Transverse colon (tissue), 4 donors: Measurements from ENCODE around the gene SNX25. TPM values are rescaled to one million over a fixed set of nuclear protein-coding genes. Genes with fewer than 3 reads are reported as not detected.

ENCODE experiments used
- DNase-seq: peaks from one replicate; pipeline ENCODE4 v3.0.0-alpha.2; 2019
- H3K27ac ChIP-seq, 4 donors: fragments of 200-600 bp; sonication (generic); 2 replicates each; pipeline ENCODE4 v1.5.1; 2016 to 2018; ENCODE audit warnings: inconsistent platforms in 4 of 4
- H3K27me3 ChIP-seq: fragments of 200-600 bp; sonication (generic); 2 replicates; pipeline ENCODE4 v1.5.1; 2017; ENCODE audit warnings: inconsistent platforms
- H3K36me3 ChIP-seq, 4 donors: fragments of 200-600 bp; sonication (generic); 2 replicates each; pipeline ENCODE4 v1.5.1; 2017 to 2019; ENCODE audit warnings: inconsistent platforms in 4 of 4
- H3K4me1 ChIP-seq, 4 donors: fragments of 200-600 bp; sonication (generic); 2 replicates each; pipeline ENCODE4 v1.5.1; 2017 to 2020; ENCODE audit warnings: inconsistent platforms in 4 of 4
- H3K4me3 ChIP-seq, 4 donors: fragments of 200-600 bp; sonication (generic); 1 replicate in 1 of 4; 2 replicates in 3 of 4; pipeline versions ENCODE4 v1.5.1 to v1.6.1; 2017 to 2019; ENCODE audit warnings: inconsistent platforms in 4 of 4
- H3K9me3 ChIP-seq, 2 donors: fragments of 200-600 bp; sonication (generic); 2 replicates each; pipeline ENCODE4 v1.5.1; 2017 to 2019; ENCODE audit warnings: inconsistent platforms in 2 of 2
- CTCF ChIP-seq, 5 experiments: fragments of 200-600 bp in 3 of 5; fragments of 450-650 bp in 2 of 5; sonication (generic) in 3 of 5; IDR thresholded peaks; 1 replicate in 2 of 5; 2 replicates in 3 of 5; pipeline ENCODE4 v1.5.1; 2016 to 2017; ENCODE audit warnings: antibody characterized with exemption in 5 of 5, inconsistent platforms in 3 of 5, mild to moderate bottlenecking in 2 of 5, moderate library complexity in 1 of 5
- EP300 ChIP-seq: sonication (generic); formaldehyde crosslinking; IDR thresholded peaks from one replicate; pipeline ENCODE4 v1.6.1; 2017; ENCODE audit warnings: antibody characterized with exemption, low read depth
- POLR2A ChIP-seq: fragments of 450-650 bp; IDR thresholded peaks from one replicate; pipeline ENCODE4 v1.6.1; 2016; ENCODE audit warnings: antibody characterized with exemption, mild to moderate bottlenecking, moderate library complexity
- POLR2AphosphoS5 ChIP-seq, 3 donors: sonication (generic); formaldehyde crosslinking; IDR thresholded peaks; one replicate each; pipeline ENCODE4 v1.6.1; 2016; ENCODE audit warnings: antibody characterized with exemption in 3 of 3
- WGBS, 2 donors: methylation state at CpG; one replicate each; pipeline ENCODE4 v1.1.5; 2018; ENCODE audit warnings: low coverage in 1 of 2; 5-methylcytosine and 5-hydroxymethylcytosine counted together
- in situ Hi-C, 4 donors: fragments of 200-750 bp; cut with MboI; loops; one replicate each; pipeline versions ENCODE4 v1.15.0 to v1.15.1; 2017; ENCODE audit warnings: low sequenced_read_pairs in 3 of 4, low pct_ligation_motif_present in 1 of 4, low pct_unique_long_range_greater_than_20kb in 1 of 4
- intact Hi-C: fragments of 100-400 bp; cut with DNase I; formaldehyde crosslinking; loops from one replicate; pipeline ENCODE4 v1.15.1; 2023; ENCODE audit warnings: low total_unique reads
- total RNA-seq, 4 donors: library from RNA; depleted of rRNA; stranded (reverse); fragments of >200 nt; gene quantifications; one replicate each; pipeline ENCODE4 v1.1.0, GENCODE V29; 2016

Gene SNX25
- 10 to 100 TPM; 17.1 to 68.5 (median 19.5) TPM for total RNA-seq

GRCh38 chr4:185209031-185209851 is at the start of gene SNX25:
Gene SNX25, plus strand, starts transcription at chr4:185209598. Its CDS starts 229 bp downstream, at chr4:185209827.
- intact Hi-C loops = loop anchor here (5.0 kb wide), 1 partner anchor 188 kb away; the partner anchor contains the start of genes ANKRD37 and LRP2BP
- H3K9me3 ChIP-seq = no peaks in the 10 kb centered on the region
- no peaks in the 10 kb centered on the region for H3K27me3 ChIP-seq
- WGBS, 2 donors = 0 to 2% methylated on average over 12 to 20 of the region's 72 CpGs
- peaks cover 8 to 32% (median 28%) of the 10 kb centered on the region in 4 donors for H3K4me1 ChIP-seq
- peak; percentile 90 for DNase-seq
- peak; percentile 33 for TF ChIP-seq POLR2A
- TF ChIP-seq EP300 = no peak
- TF ChIP-seq POLR2AphosphoS5 (IDR thresholded peaks at IDR 0.05) = peak; percentile 82 to 95 (median 94)
- TF ChIP-seq CTCF (IDR thresholded peaks at IDR 0.05) = no peak
- H3K27ac ChIP-seq = peak within 1 kb of the TSS; percentile 88 to 95 (median 94)
- H3K36me3 ChIP-seq = no peaks in the 10 kb centered on the region
- H3K4me3 ChIP-seq = peak within 1 kb of the TSS; percentile 63 to 89 (median 76)
- in situ Hi-C loops = loop anchor here in 1 of 4 donors (10.0 kb wide), 1 partner anchor 186 kb away; the partner anchor contains the start of genes ANKRD37 and LRP2BP

GRCh38 chr4:185165605-185166063 is 43.8 kb upstream of the SNX25 start:
- no peak overlapping the region for H3K27ac ChIP-seq
- DNase-seq = no peak
- H3K4me3 ChIP-seq = no peak overlapping the region
- H3K4me1 ChIP-seq = no peaks in the 10 kb centered on the region
- H3K36me3 ChIP-seq = peaks cover 0 to 24% (median 2%) of the 10 kb centered on the region in 4 donors
- H3K27me3 ChIP-seq = no peaks in the 10 kb centered on the region
- in situ Hi-C loops (no loop called here), intact Hi-C loops (no loop called here)
- TF ChIP-seq EP300 (no peak), CTCF (IDR thresholded peaks at IDR 0.05) (no peak), POLR2A (no peak), POLR2AphosphoS5 (IDR thresholded peaks at IDR 0.05) (no peak)
- 0 to 61% methylated on average over 1 to 2 of the region's 2 CpGs for WGBS, 2 donors
- no peaks in the 10 kb centered on the region for H3K9me3 ChIP-seq

- Histone ChIP-seq H3K27me3 (no peaks in the 10 kb centered on the region), H3K4me3 (no peak overlapping the region), H3K4me1 (peaks cover 0 to under 1% (median 0%) of the 10 kb centered on the region in 4 donors), H3K9me3 (no peaks in the 10 kb centered on the region), H3K36me3 (peaks cover 0 to 17% (median 2%) of the 10 kb centered on the region in 4 donors), H3K27ac (no peak overlapping the region)
- TF ChIP-seq EP300 = no peak
- no peak for TF ChIP-seq POLR2A
- no peak for TF ChIP-seq CTCF (IDR thresholded peaks at IDR 0.05)
- no peak for TF ChIP-seq POLR2AphosphoS5 (IDR thresholded peaks at IDR 0.05)
- 69 to 78% methylated on average over 3 to 9 of the region's 9 CpGs for WGBS, 2 donors
- in situ Hi-C loops (no loop called here), intact Hi-C loops (no loop called here)
- no peak for DNase-seq
Observed at GRCh38 chr4:185167234-185167633, 42.2 kb upstream of the SNX25 start.

- Histone ChIP-seq H3K4me1 (peaks cover 0 to 3% (median 0%) of the 10 kb centered on the region in 4 donors), H3K4me3 (no peak overlapping the region), H3K9me3 (no peaks in the 10 kb centered on the region), H3K36me3 (peaks cover 0 to 22% (median 0%) of the 10 kb centered on the region in 4 donors), H3K27ac (no peak overlapping the region), H3K27me3 (no peaks in the 10 kb centered on the region)
- no peak for TF ChIP-seq POLR2AphosphoS5 (IDR thresholded peaks at IDR 0.05)
- TF ChIP-seq CTCF (IDR thresholded peaks at IDR 0.05) = no peak
- TF ChIP-seq EP300 = no peak
- no peak for TF ChIP-seq POLR2A
- DNase-seq = no peak
- 85 to 100% methylated on average over 2 of the region's 2 CpGs for WGBS, 2 donors
- in situ Hi-C loops = no loop called here
- intact Hi-C loops = no loop called here
Observed at GRCh38 chr4:185171373-185172071, 37.9 kb upstream of the SNX25 start.
